ENCODE results near the gene ARID2.

DNA sequence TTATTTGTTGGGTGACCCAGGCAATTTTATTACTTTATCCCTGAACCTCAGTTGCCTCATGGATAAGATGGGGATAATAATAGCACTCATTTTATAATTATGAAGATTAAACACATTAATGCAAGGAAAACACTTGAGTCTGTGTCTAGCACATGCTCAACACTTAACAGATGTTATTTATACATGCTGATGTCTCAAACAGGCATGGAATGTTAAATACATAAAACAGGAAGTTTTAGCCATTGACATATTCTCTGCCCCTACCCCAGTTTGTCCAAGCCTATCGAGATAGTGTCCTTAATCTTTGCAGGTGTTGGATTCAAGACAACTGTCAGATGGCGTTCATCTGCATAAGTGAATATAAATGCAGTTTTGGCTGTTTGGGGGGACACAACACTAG lies 151.0 kb downstream of the ARID2 start:
- no peak for TF ChIP-seq RCOR1 (IDR thresholded peaks at IDR 0.05; ENCODE audit: insufficient replicate concordance, low read length)
- TF ChIP-seq CTCF (conservative IDR thresholded peaks at IDR 0.05; ENCODE audit: low read depth, low read length): no peak
- no peak for TF ChIP-seq MAZ (IDR thresholded peaks at IDR 0.05; ENCODE audit: borderline replicate concordance, low read depth, low read length)
- TF ChIP-seq MXI1 (IDR thresholded peaks at IDR 0.05; ENCODE audit: borderline replicate concordance, low read depth, low read length): no peak
- TF ChIP-seq POLR2A (IDR thresholded peaks at IDR 0.05; ENCODE audit: low read depth, low read length): no peak
- TF ChIP-seq MAFK (IDR thresholded peaks at IDR 0.05; ENCODE audit: low read depth, low read length): no peak
- no peak for TF ChIP-seq ELK1 (IDR thresholded peaks at IDR 0.05; ENCODE audit: borderline replicate concordance, low read depth, low read length)
- TF ChIP-seq CEBPB (IDR thresholded peaks at IDR 0.05; ENCODE audit: low read depth, low read length): no peak
